ENCODE measurements around the gene TPSG1.

DNA sequence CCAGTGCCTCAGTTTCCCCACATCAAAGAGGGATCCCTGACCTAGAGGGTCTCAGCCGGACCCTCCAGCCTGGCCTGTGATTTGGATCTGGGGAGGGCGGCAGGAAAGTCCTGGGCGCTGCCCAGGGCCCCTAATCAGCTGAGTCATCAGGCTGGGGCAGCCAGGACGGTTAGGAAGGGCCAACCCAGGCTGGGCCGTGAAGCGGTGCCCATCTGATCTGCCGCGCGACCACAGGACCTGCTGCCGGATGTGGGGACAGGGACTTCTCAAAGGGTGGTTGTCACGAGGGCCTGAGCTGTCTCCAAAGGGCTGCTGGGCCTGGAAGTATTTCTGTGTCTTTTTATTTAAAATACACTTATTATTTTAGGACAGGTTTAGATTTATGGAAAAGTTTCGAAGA lies 19.8 kb upstream of the TPSG1 start:
- TF ChIP-seq, protein P1, sequence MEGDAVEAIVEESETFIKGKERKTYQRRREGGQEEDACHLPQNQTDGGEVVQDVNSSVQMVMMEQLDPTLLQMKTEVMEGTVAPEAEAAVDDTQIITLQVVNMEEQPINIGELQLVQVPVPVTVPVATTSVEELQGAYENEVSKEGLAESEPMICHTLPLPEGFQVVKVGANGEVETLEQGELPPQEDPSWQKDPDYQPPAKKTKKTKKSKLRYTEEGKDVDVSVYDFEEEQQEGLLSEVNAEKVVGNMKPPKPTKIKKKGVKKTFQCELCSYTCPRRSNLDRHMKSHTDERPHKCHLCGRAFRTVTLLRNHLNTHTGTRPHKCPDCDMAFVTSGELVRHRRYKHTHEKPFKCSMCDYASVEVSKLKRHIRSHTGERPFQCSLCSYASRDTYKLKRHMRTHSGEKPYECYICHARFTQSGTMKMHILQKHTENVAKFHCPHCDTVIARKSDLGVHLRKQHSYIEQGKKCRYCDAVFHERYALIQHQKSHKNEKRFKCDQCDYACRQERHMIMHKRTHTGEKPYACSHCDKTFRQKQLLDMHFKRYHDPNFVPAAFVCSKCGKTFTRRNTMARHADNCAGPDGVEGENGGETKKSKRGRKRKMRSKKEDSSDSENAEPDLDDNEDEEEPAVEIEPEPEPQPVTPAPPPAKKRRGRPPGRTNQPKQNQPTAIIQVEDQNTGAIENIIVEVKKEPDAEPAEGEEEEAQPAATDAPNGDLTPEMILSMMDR (IDR thresholded peaks at IDR 0.05) = no peak
- no peak for TF ChIP-seq POLR2A (IDR thresholded peaks at IDR 0.05)

Data from stomach (tissue), 4 donors.